Prostate gland (tissue), 2 donors: ENCODE results near the gene ASIP. TPM values are rescaled to one million over a fixed set of nuclear protein-coding genes. Genes with fewer than 3 reads are reported as not detected.

Experiments
- DNase-seq: peaks from one replicate; pipeline ENCODE4 v3.0.0-alpha.2; 2019; ENCODE audit warnings: low spot score
- H3K27ac ChIP-seq, 2 donors: fragments of 200-600 bp; sonication (generic); 2 replicates each; pipeline ENCODE4 v1.5.1; 2017 to 2019
- H3K27me3 ChIP-seq: fragments of 200-600 bp; sonication (generic); replicated peaks from 2 replicates; pipeline ENCODE4 v1.5.1; 2019; ENCODE audit not compliant: insufficient read depth
- H3K36me3 ChIP-seq, 2 donors: fragments of 200-600 bp; sonication (generic); 1 replicate in 1 of 2; 2 replicates in 1 of 2; pipeline versions ENCODE4 v1.5.1 to v1.8.1; 2017 to 2019
- H3K4me1 ChIP-seq: fragments of 200-600 bp; sonication (generic); replicated peaks from 2 replicates; pipeline ENCODE4 v1.5.1; 2019
- H3K4me3 ChIP-seq, 2 donors: fragments of 200-600 bp; sonication (generic); 2 replicates each; pipeline ENCODE4 v1.5.1; 2017 to 2019
- H3K9me3 ChIP-seq: fragments of 200-600 bp; sonication (generic); 2 replicates; pipeline ENCODE4 v1.5.1; 2017
- CTCF ChIP-seq, 4 experiments: fragments of 200-600 bp in 2 of 4; fragments of 450-650 bp in 2 of 4; sonication (generic) in 2 of 4; IDR thresholded peaks; 1 replicate in 3 of 4; 2 replicates in 1 of 4; pipeline ENCODE4 v1.5.1; 2016 to 2019; ENCODE audit warnings: antibody characterized with exemption in 4 of 4, mild to moderate bottlenecking in 2 of 4, moderate library complexity in 2 of 4
- POLR2A ChIP-seq: fragments of 450-650 bp; IDR thresholded peaks from one replicate; pipeline ENCODE4 v1.6.1; 2016; ENCODE audit warnings: antibody characterized with exemption, mild to moderate bottlenecking
- POLR2AphosphoS5 ChIP-seq: sonication (generic); formaldehyde crosslinking; IDR thresholded peaks from one replicate; pipeline ENCODE4 v1.6.1; 2017; ENCODE audit warnings: antibody characterized with exemption
- WGBS: methylation state at CpG from one replicate; pipeline ENCODE4 v1.1.5; 2018; 5-methylcytosine and 5-hydroxymethylcytosine counted together
- intact Hi-C: fragments of 100-400 bp; cut with DNase I; formaldehyde crosslinking; loops from one replicate; pipeline ENCODE4 v1.14.2; 2022
- total RNA-seq, 2 donors: library from RNA; depleted of rRNA; stranded (reverse); fragments of >200 nt; gene quantifications; one replicate each; pipeline ENCODE4 v1.1.0, GENCODE V29; 2016

The ASIP gene
- total RNA-seq, 2 donors from 2014 or later = 3.6 TPM; not detected in 1

GRCh38 chr20:34290471-34290870, 49.2 kb downstream of the ASIP start:
- no peak for TF ChIP-seq CTCF (IDR thresholded peaks at IDR 0.05)
- TF ChIP-seq POLR2A = no peak
- TF ChIP-seq POLR2AphosphoS5 = no peak
- Histone ChIP-seq H3K36me3 (peaks cover 11 to 23% of the 10 kb centered on the region in 2 donors), H3K4me1 (no peaks in the 10 kb centered on the region), H3K4me3 (no peak overlapping the region), H3K27ac (no peak overlapping the region), H3K9me3 (no peaks in the 10 kb centered on the region), H3K27me3 (no peaks in the 10 kb centered on the region)
- no peak for DNase-seq
- WGBS = 99% methylated on average over 11 of the region's 11 CpGs
- intact Hi-C loops = no loop called here

- Histone ChIP-seq H3K36me3 (peaks cover 11 to 23% of the 10 kb centered on the region in 2 donors), H3K27ac (no peak overlapping the region), H3K4me3 (no peak overlapping the region), H3K4me1 (no peaks in the 10 kb centered on the region), H3K9me3 (no peaks in the 10 kb centered on the region), H3K27me3 (no peaks in the 10 kb centered on the region)
- WGBS = 100% methylated on average over 3 of the region's 3 CpGs
- intact Hi-C loops = no loop called here
- TF ChIP-seq CTCF (IDR thresholded peaks at IDR 0.05) (no peak), POLR2A (no peak), POLR2AphosphoS5 (no peak)
- no peak for DNase-seq
Measured at GRCh38 chr20:34292496-34292895, 51.3 kb downstream of the ASIP start.

GRCh38 chr20:34293119-34293518, 51.9 kb downstream of the ASIP start:
- WGBS = 93% methylated on average over 5 of the region's 5 CpGs
- intact Hi-C loops = no loop called here
- Histone ChIP-seq H3K4me1 (no peaks in the 10 kb centered on the region), H3K27me3 (no peaks in the 10 kb centered on the region), H3K36me3 (peaks cover 11 to 23% of the 10 kb centered on the region in 2 donors), H3K4me3 (no peak overlapping the region), H3K9me3 (no peaks in the 10 kb centered on the region), H3K27ac (no peak overlapping the region)
- TF ChIP-seq POLR2AphosphoS5 = no peak
- no peak for TF ChIP-seq POLR2A
- no peak for TF ChIP-seq CTCF (IDR thresholded peaks at IDR 0.05)
- no peak for DNase-seq

- no peaks in the 10 kb centered on the region for H3K4me1 ChIP-seq
- H3K27ac ChIP-seq = no peak overlapping the region
- DNase-seq = no peak
- intact Hi-C loops = no loop called here
- no peak overlapping the region for H3K4me3 ChIP-seq
- H3K27me3 ChIP-seq = no peaks in the 10 kb centered on the region
- H3K36me3 ChIP-seq = peaks cover 11 to 23% of the 10 kb centered on the region in 2 donors
- no peaks in the 10 kb centered on the region for H3K9me3 ChIP-seq
- no peak for TF ChIP-seq POLR2A
- TF ChIP-seq POLR2AphosphoS5 = no peak
- no peak for TF ChIP-seq CTCF (IDR thresholded peaks at IDR 0.05)
- 81% methylated on average over 7 of the region's 7 CpGs for WGBS
Measured at GRCh38 chr20:34293589-34293988, 52.4 kb downstream of the ASIP start.

GRCh38 chr20:34294563-34294962, 53.3 kb downstream of the ASIP start:
- Histone ChIP-seq H3K4me1 (no peaks in the 10 kb centered on the region), H3K4me3 (no peak overlapping the region), H3K9me3 (no peaks in the 10 kb centered on the region), H3K27me3 (no peaks in the 10 kb centered on the region), H3K27ac (no peak overlapping the region), H3K36me3 (peaks cover 11 to 23% of the 10 kb centered on the region in 2 donors)
- intact Hi-C loops = no loop called here
- 59% methylated on average over 7 of the region's 7 CpGs for WGBS
- TF ChIP-seq POLR2AphosphoS5 = no peak
- TF ChIP-seq POLR2A = no peak
- TF ChIP-seq CTCF (IDR thresholded peaks at IDR 0.05) = no peak
- no peak for DNase-seq
